ENCODE results near the gene ZBED4. TPM values are rescaled to one million over a fixed set of nuclear protein-coding genes. Genes with fewer than 3 reads are reported as not detected.
A peak's percentile ranks its signal among the peaks of the same experiment; 100 is the strongest.
"Not testable (repeated sequence)": the region's sequence is repeated elsewhere in the genome, so short reads cannot be mapped to it uniquely, and the experiment has no call there.

The ZBED4 gene
- total RNA-seq, 1 donor = 13.4 TPM

- peak overlapping the region; percentile 41 for H3K4me3 ChIP-seq (ENCODE audit: low read depth, low read length)
- DNase-seq (ENCODE audit: low read depth) = no peak
- TF ChIP-seq CTCF (IDR thresholded peaks at IDR 0.05; ENCODE audit: insufficient read depth, low read depth, low read length) = no peak
Measured at GRCh38 chr22:49849161-49850020, 4.3 kb upstream of the ZBED4 start.

GRCh38 chr22:49850021-49850911 lies 3.4 kb upstream of the ZBED4 start:
- H3K4me3 ChIP-seq (ENCODE audit: low read depth, low read length) = no peak overlapping the region
- DNase-seq (ENCODE audit: low read depth) = no peak
- no peak for TF ChIP-seq CTCF (IDR thresholded peaks at IDR 0.05; ENCODE audit: insufficient read depth, low read depth, low read length)

GRCh38 chr22:49850959-49851802 lies 2.5 kb upstream of the ZBED4 start:
- no peak for TF ChIP-seq CTCF (IDR thresholded peaks at IDR 0.05; ENCODE audit: insufficient read depth, low read depth, low read length)
- DNase-seq (ENCODE audit: low read depth) = no peak
- no peak overlapping the region for H3K4me3 ChIP-seq (ENCODE audit: low read depth, low read length)

GRCh38 chr22:49852568-49852897 lies 1.1 kb upstream of the ZBED4 start:
- DNase-seq (ENCODE audit: low read depth) = not testable (repeated sequence)
- peak overlapping the region; percentile 75 for H3K4me3 ChIP-seq (ENCODE audit: low read depth, low read length)

GRCh38 chr22:49853981-49854831 lies 562 bp downstream of the ZBED4 start:
- H3K4me3 ChIP-seq (ENCODE audit: low read depth, low read length) = peak overlapping the region; percentile 76
- no peak for TF ChIP-seq CTCF (IDR thresholded peaks at IDR 0.05; ENCODE audit: insufficient read depth, low read depth, low read length)
- peak; percentile 34 for DNase-seq (ENCODE audit: low read depth)

- peak overlapping the region; percentile 76 for H3K4me3 ChIP-seq (ENCODE audit: low read depth, low read length)
- peak; percentile 25 for DNase-seq (ENCODE audit: low read depth)
- no peak for TF ChIP-seq CTCF (IDR thresholded peaks at IDR 0.05; ENCODE audit: insufficient read depth, low read depth, low read length)
Measured at GRCh38 chr22:49855251-49855911, 1.7 kb downstream of the ZBED4 start.

Data from fibroblast of villous mesenchyme (primary cell).